SJSA1 (cell line): ENCODE results near the gene HLA-C. TPM values are rescaled to one million over a fixed set of nuclear protein-coding genes. Genes with fewer than 3 reads are reported as not detected.

Experiments
- total RNA-seq: library from RNA; depleted of rRNA; stranded (reverse); fragments of >200 nt; shearing (Covaris generic); gene quantifications from 2 replicates; pipeline ENCODE4 v1.2.3, GENCODE V29; 2014; rRNA removed

HLA-C gene
- total RNA-seq, 1 experiment from 2014 or later, result 818 TPM

Other genes with a start within 250 kb of the HLA-C start
- not detected in 2 replicates for gene C6orf15, start 159.5 kb downstream of the HLA-C start, total RNA-seq
- 0.39 and 0.53 TPM in 2 replicates for gene PSORS1C1, start 157.3 kb downstream of the HLA-C start, total RNA-seq
- gene CDSN, start 151.6 kb downstream of the HLA-C start, total RNA-seq, result not detected in 2 replicates
- not detected in 2 replicates for gene PSORS1C2, start 133.0 kb downstream of the HLA-C start, total RNA-seq
- gene CCHCR1, start 114.3 kb downstream of the HLA-C start, total RNA-seq, result 35.1 and 39.2 TPM in 2 replicates
- gene TCF19, start 113.5 kb downstream of the HLA-C start, total RNA-seq, result 61.4 and 68.1 TPM in 2 replicates
- gene POU5F1, start 101.4 kb downstream of the HLA-C start, total RNA-seq, result not detected in 2 replicates
- gene HLA-B, start 85.1 kb upstream of the HLA-C start, total RNA-seq, result 3,537 and 4,578 TPM in 2 replicates
- 36.1 and 41.7 TPM in 2 replicates for gene MICA, start 131.5 kb upstream of the HLA-C start, total RNA-seq
- gene MICB, start 226.1 kb upstream of the HLA-C start, total RNA-seq, result 32.7 and 60.0 TPM in 2 replicates